AG09319 (cell line): ENCODE data around the gene TBC1D22A.
"Not testable (repeated sequence)": the region's sequence is repeated elsewhere in the genome, so short reads cannot be mapped to it uniquely, and the experiment has no call there.

Experiments
- DNase-seq: peaks from one replicate; pipeline ENCODE4 v3.0.0-alpha.2; 2010; ENCODE audit warnings: low read depth; ENCODE audit errors: extremely low read depth
- TF ChIP-seq, protein P1 (sequence below): IDR thresholded peaks from 2 replicates; pipeline ENCODE4 v1.5.1; 2011; ENCODE audit warnings: low read depth, mild to moderate bottlenecking, inconsistent platforms, low read length, moderate library complexity

TBC1D22A gene

DNA sequence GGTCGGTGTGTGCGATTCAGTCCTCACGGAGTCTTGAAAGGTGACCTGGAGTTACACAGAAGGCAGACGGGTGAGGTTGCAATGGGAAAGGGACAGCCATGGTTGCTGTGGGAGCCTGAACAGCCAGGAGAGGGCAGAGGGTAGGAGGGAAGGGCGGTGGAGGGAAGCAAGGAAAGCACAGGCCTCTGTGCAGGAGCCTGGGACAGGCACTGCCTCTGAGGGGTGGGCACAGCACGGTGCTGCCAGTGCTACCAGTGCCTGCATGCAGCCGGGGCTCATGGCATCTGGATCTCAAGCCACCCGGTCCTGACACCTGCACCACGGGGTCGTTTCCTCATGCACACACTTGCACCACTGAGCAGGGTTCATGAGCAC, 401.0 kb downstream of the TBC1D22A start:
- TF ChIP-seq, protein P1, sequence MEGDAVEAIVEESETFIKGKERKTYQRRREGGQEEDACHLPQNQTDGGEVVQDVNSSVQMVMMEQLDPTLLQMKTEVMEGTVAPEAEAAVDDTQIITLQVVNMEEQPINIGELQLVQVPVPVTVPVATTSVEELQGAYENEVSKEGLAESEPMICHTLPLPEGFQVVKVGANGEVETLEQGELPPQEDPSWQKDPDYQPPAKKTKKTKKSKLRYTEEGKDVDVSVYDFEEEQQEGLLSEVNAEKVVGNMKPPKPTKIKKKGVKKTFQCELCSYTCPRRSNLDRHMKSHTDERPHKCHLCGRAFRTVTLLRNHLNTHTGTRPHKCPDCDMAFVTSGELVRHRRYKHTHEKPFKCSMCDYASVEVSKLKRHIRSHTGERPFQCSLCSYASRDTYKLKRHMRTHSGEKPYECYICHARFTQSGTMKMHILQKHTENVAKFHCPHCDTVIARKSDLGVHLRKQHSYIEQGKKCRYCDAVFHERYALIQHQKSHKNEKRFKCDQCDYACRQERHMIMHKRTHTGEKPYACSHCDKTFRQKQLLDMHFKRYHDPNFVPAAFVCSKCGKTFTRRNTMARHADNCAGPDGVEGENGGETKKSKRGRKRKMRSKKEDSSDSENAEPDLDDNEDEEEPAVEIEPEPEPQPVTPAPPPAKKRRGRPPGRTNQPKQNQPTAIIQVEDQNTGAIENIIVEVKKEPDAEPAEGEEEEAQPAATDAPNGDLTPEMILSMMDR = no peak
- DNase-seq = no peak

DNA sequence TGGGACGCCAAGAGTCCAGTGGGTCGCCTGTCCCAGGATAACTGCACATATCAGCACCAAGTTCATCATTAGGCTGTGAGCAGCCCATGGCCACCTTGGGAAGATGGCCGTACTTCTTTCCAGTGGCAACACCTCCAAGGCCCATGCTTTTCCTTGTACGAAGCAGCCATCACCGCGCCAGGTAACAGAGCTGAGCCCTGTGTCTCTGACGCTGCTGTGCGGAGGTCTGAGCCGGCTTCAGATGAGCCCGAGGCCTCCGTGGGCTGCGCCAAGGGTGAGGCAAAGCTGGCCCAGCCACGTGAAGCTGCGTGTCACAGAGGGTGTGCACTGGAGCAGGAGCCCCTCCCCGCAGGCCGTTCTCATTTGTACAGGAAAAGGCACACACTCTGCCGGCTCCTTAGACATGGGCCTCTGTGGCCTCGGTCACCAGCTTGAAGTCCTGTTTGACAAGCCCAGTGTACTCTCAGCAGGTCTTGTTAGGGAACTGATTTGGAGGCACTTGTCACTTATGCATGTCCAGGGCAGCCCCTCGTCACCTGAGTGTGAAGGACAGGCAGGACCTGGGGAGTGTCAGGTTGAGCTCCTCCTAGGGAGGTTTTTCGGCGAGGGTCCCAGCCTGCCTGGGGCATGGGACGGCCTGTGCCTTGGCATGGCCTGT, 401.5 kb downstream of the TBC1D22A start:
- TF ChIP-seq, protein P1 = no peak
- DNase-seq = no peak

DNA sequence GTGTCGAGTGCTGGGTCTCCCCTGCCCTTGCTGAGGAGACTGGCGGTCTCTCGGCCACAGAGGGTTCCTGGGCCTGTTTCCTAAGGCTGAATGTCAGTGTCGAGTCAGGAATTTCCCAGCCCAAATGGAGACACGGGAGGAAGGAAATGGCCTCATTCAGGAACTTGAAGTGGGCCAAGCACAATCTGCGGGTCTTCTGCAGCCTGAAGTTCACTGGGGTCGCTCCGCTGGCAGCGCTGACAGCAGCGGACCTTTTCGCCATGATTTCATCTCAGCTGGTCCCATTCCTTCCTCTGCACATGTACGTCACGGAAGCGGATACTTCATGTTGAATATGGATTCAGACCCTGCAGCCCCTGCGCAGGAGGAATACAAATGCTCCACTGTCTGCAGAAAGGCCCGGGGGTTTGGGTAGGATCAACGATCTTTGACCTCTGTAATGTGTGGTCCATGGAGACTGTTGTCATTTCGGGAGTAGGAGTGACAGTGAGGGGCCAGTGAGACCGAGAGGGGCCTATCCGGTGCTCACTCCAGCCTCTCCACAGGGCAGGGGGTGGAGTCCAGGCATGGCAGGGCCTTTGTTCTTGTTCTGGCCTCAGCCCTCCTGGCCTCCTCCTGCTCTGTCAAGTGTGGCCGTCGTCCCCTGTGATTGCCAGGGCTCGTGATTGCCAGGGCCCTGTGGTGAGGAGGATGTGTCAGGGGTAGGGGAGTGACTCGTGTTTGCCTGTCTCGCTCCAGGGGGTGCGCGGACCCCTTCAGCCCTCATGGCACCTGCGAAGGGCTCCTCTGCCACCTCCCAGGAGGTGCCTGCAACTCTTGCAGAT, 402.3 kb downstream of the TBC1D22A start:
- DNase-seq = no peak
- TF ChIP-seq, protein P1 = no peak

DNA sequence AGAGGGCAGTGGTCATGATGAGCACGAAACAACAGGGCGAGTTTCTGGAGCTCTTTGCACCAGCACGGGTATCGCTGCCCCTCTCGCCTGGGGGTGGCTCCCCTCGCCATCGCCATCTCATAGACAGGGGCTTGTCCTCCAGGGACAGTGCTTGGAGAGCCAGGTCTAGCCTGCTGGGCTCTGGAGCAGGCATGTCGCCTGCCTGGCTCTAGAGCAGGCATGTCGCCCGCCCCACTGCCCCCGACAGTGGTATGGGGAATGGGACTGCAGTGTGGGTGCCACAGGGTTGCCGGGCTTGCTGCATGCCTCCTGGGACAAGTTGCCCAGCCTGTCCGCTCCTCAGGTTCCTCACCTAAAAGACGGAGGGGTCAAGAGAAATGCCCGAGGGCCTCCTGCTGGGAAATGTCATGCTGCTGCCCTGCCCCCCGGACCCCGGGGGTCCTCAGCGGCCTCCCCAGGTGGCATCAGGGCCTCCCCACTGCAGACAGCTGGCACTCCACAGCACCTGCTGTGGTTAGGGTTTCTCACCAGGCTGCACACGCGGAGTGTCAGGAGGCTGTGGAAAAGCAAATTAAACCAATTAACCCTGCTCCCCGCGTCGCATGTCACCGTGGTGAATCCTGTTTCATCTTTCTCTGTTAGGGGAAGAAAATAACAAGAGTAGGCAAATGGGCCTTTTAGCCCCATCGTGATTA, 403.0 kb downstream of the TBC1D22A start:
- TF ChIP-seq, protein P1 = no peak
- no peak for DNase-seq

DNA sequence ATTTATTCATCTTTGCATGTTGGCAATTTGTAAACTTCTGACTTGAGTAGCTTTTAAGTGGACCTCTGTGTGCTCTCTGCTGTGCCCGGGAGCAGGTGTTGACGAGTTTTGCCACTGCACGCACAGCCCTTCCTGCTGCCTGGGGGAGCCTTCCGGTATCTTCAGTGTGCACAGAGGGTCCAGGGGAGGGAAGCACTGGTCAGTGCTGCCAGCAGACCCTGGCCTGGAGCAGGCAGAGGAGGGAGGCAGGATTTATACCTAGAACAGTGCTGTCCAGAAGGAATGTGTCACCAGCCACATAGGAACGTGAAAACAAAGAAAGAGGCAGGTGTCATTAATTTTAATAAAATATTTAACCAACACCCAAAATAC, 403.6 kb downstream of the TBC1D22A start:
- DNase-seq = no peak
- TF ChIP-seq, protein P1 = no peak

DNA sequence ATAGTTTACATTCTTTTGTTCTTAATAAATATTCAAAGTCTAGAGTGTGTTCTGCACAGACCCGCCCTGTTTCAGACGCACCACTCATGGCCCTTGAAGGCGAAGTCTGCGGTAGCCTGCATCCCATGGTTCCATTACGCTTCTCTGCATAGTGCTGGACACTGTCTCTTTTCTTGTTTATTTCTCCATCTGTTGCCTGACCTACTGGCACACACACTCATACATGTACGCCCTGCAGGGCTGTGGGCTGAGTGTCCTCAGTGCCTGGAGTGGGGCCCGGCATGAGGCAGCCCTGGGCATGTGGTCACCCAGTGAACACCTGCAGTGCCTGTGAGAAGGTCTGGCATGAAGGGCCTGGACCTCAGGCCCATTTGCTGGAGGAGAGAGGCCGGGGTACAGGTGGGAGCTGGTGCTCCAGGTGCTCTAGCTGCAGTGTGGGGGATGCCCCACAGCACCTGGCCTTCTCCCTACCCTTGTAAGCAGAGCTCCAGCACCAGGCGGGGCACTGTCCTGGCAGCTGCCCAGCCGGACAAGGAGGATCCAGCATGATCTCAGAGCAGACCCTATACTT, 404.1 kb downstream of the TBC1D22A start:
- TF ChIP-seq, protein P1 = no peak
- DNase-seq = no peak

DNA sequence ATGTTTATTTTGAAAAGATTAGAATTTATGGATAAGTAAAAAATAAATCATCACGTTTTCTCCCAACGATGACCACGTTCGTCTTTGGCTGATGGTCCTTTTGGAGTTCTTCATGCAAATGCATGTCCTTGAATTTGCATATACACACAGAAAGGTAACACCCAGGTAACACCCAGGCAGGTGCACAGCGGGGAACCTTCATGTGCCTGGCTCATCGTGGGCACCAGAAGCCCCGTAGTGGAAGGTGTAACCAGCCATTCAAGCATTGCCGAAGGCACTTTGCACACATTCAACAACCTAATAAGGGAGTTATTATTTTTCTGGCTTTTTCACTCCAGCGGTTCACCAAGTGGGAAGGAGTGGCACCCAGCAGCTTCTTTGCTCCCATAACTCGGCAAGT, 404.6 kb downstream of the TBC1D22A start:
- no peak for DNase-seq
- TF ChIP-seq, protein P1 = no peak

DNA sequence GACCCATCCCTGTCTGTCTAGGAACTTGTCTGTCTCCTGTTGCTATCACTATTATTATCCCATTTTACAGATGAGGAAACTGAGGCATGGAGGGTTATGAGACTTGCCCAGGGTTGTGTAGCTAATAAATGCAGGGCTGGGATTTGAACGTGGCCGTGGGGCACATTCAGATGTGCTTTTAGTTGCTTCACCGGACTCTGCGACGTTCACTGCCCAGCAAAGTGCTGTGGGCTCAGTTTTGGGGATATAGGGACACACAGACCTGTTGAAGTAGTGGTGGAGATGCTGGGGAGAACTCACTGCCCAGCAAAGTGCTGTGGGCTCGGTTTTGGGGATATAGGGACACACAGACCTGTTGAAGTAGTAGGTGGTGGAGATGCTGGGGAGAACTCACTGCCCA, 405.5 kb downstream of the TBC1D22A start:
- not testable (repeated sequence) for DNase-seq
